HG03064 (cell line): ENCODE results near the gene CDKN2B-AS1.
A peak's percentile ranks its signal among the peaks of the same experiment; 100 is the strongest.
"Not testable (repeated sequence)": the region's sequence is repeated elsewhere in the genome, so short reads cannot be mapped to it uniquely, and the experiment has no call there.

Source experiments
- ATAC-seq: cut with Tn5 transposase; IDR thresholded peaks from one replicate; pipeline ENCODE4 v1.9.1; 2021; ENCODE audit warnings: low read depth; ENCODE audit not compliant: unreplicated experiment

CDKN2B-AS1 gene

GRCh38 chr9:21994556-21995005, at the start of gene CDKN2B-AS1:
TSS of gene CDKN2B-AS1 (plus strand) at chr9:21994791.
- peak; percentile 47 for ATAC-seq

GRCh38 chr9:21945606-21946005, 49.0 kb upstream of the CDKN2B-AS1 start:
- no peak for ATAC-seq

- ATAC-seq, result no peak
Observed at GRCh38 chr9:21958833-21959232, 35.8 kb upstream of the CDKN2B-AS1 start.

DNA sequence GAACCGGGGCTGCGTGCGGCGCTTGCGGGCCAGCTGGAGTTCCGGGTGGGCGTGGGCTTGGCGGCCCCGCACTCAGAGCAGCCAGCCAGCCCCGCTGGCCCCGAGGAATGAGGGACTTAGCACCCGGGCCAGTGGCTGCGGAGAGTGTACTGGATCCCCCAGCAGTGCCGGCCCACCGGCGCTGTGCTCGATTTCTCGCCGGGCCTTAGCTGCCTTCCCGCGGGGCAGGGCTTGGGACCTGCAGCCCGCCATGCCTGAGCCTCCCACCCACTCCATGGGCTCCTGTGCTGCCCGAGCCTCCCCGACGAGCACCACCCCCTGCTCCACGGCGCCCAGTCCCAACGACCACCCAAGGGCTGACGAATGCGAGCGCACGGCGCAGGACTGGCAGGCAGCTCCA, 35.3 kb upstream of the CDKN2B-AS1 start:
- not testable (repeated sequence) for ATAC-seq

DNA sequence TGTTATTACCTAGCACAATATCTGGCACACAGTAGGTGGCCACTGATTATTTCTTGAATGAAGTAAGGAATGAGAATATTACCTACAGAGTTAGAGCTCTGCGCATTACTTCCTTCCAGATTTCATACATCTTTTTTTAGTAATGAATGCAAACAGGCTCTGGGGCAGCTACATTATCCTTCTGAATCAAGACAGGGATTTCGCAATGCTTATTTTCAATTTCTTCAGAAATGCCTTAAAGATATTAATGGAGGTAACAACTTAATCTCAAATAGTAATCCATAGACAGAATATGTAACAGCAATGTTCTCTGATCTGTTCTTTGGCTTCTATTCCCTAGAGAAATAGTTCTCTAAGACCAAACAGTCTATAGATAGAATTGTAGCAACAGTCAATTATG, 33.0 kb upstream of the CDKN2B-AS1 start:
- ATAC-seq, result no peak

DNA sequence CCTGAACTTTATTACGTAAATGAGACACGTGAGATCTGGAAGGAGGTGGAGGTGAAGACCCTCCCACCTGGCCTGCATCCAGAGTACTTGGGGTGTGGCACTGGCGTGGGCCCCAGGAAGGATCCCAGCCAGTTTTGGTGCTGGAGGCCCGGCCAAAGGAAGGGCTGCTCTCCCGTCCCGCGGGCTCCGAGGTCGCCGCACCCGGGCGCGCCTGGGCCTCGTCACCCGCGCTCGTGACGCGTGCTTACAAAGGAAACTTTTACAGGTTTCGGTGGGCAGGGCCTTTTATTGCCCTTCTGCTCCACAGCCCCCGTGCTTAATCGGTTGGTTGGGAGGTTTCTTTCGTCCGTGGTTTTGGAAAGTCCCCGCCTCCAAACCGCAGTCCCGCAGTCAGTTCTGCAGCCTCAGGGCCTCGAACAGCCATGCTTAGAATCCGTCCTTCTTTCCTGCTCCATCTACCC, 29.6 kb upstream of the CDKN2B-AS1 start:
- ATAC-seq, result peak; percentile 54

- ATAC-seq, result peak; percentile 80
Observed at GRCh38 chr9:21965401-21965951, 29.1 kb upstream of the CDKN2B-AS1 start.

- no peak for ATAC-seq
Observed at GRCh38 chr9:21966140-21966851, 28.3 kb upstream of the CDKN2B-AS1 start.

DNA sequence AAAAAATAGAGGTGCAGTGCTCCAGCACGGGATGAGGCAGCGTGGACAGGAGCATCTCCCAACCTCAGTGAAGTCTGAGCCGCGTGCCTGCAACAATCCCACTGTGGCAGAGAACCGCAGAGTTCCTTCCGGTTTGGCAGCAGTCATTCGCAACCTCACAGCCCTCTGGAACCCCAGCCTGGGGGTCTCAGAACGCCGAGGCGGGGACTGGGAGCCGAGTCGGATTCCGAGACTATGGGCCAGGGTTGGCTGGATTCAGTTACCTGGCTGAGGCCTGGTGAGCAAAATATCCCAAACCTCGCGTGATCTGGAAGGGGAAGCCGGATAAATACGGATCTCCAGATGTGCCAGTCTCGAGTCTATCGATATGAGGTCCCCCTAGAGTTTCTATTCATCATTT, 27.4 kb upstream of the CDKN2B-AS1 start:
- no peak for ATAC-seq

GRCh38 chr9:21967702-21968101, 26.9 kb upstream of the CDKN2B-AS1 start:
- no peak for ATAC-seq

DNA sequence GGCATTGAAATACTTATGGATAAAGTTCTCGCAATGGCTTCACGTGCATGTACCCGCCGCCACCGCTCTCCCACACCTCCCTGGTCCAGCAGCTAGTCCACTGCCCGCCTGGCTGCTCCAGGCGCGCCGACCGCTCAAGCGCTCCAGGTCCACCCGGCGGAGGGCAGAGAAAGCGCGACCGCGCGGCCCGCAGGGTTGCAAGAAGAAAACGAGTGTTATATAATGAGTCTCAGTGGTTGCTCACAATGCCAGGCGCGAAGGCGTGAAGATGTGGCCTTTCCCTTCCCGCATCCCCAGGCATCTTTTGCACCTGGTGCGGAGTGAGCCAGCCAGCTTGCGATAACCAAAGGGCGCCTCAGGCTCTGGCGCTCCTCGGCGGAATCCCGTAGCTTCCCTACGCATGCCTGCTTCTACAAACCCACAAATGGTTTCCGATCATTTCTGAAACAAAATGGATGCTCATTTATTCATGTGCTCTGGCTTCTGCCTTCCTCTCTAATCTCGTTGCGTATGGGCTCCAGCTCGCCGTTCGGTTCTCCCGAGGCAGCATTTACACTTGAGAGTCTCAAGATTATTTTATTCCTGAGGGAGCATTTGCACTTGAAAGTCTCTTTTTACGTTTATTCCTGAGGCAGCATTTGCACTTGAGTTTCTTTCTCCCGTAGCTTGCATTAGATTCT, 26.1 kb upstream of the CDKN2B-AS1 start:
- no peak for ATAC-seq

GRCh38 chr9:21969011-21969940, 25.3 kb upstream of the CDKN2B-AS1 start:
- no peak for ATAC-seq

GRCh38 chr9:21969951-21970799, 24.4 kb upstream of the CDKN2B-AS1 start:
- no peak for ATAC-seq

GRCh38 chr9:21970800-21971640, 23.6 kb upstream of the CDKN2B-AS1 start:
- ATAC-seq, result no peak

DNA sequence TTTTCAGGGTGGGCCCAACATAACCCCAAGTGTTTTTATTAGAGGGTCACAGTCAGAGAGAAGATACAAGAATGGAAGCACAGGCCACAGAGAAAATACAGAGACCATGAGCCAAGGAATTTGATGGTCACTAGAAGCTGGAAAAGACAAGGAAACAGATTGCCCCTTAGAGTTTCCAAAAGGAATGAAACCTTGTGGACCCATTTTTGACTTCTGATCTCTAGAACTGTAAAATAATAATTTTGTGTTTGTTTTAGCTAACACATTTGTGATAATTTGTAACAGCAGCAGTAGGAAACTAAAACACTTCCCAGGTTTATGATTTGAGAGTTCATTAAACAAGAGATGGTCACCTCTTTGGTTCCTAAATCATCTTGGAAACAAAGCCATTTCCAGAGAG, 22.2 kb upstream of the CDKN2B-AS1 start:
- no peak for ATAC-seq

DNA sequence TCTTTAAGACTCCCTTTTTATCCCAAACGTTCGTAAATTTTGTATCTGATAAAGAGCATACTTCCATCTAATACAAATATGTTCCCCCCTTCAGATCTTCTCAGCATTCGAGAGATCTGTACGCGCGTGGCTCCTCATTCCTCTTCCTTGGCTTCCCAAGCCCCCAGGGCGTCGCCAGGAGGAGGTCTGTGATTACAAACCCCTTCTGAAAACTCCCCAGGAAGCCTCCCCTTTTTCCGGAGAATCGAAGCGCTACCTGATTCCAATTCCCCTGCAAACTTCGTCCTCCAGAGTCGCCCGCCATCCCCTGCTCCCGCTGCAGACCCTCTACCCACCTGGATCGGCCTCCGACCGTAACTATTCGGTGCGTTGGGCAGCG, 20.3 kb upstream of the CDKN2B-AS1 start:
- no peak for ATAC-seq

DNA sequence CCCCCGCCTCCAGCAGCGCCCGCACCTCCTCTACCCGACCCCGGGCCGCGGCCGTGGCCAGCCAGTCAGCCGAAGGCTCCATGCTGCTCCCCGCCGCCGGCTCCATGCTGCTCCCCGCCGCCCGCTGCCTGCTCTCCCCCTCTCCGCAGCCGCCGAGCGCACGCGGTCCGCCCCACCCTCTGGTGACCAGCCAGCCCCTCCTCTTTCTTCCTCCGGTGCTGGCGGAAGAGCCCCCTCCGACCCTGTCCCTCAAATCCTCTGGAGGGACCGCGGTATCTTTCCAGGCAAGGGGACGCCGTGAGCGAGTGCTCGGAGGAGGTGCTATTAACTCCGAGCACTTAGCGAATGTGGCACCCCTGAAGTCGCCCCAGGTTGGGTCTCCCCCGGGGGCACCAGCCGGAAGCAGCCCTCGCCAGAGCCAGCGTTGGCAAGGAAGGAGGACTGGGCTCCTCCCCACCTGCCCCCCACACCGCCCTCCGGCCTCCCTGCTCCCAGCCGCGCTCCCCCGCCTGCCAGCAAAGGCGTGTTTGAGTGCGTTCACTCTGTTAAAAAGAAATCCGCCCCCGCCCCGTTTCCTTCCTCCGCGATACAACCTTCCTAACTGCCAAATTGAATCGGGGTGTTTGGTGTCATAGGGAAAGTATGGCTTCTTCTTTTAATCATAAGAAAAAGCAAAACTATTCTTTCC, 19.7 kb upstream of the CDKN2B-AS1 start:
- ATAC-seq, result peak; percentile 63

DNA sequence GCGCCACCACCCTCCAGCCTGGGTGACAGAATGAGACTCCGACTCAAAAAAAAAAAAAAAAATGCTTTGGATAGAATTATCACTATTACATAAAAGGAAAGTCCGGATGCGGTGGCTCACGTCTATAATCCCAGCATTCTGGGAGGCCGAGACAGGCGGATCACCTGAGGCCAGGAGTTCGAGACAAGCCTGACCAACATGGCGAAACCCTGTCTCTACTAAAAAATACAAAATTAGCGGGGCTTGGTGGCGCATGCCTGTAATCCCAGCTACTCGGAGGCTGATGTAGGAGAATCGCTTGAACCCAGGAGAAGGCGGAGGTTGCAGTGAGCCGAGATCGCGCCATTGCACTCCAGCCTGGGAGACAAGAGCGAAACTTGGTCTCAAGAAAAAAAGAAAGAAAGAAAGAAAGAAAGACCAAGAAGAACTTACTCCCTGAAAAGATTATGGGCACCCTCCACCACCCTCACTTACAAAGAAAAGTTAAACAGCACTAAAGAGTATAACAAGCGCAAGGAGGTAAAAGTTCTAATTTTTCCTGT, 18.2 kb upstream of the CDKN2B-AS1 start:
- no peak for ATAC-seq
